ENCODE results near the gene RALGAPA2.

GRCh38 chr20:20412750-20413149, 299.7 kb downstream of the RALGAPA2 start:
- TF ChIP-seq POLR2A (IDR thresholded peaks at IDR 0.05) = no peak
- TF ChIP-seq EP300 (IDR thresholded peaks at IDR 0.05) = no peak
